ENCODE data around the gene MAF. TPM values are rescaled to one million over a fixed set of nuclear protein-coding genes. Genes with fewer than 3 reads are reported as not detected.

MAF gene
- total RNA-seq, 2 donors from 2014 or later, result 5.4 to 16.7 TPM

GRCh38 chr16:79593754-79594153 lies 6.8 kb downstream of the MAF start:
- H3K4me3 ChIP-seq, result no peak overlapping the region
- peaks cover 0 to 3% of the 10 kb centered on the region in 2 donors for H3K4me1 ChIP-seq
- H3K36me3 ChIP-seq, result no peaks in the 10 kb centered on the region
- H3K27ac ChIP-seq, result peak overlapping the region in 1 of 2 donors; percentile 52
- no peak for TF ChIP-seq CTCF (IDR thresholded peaks at IDR 0.05)
- peaks cover 0 to 7% of the 10 kb centered on the region in 2 donors for H3K27me3 ChIP-seq
- H3K9me3 ChIP-seq, result no peaks in the 10 kb centered on the region
- DNase-seq (ENCODE audit: low spot score), result peak; percentile 23

GRCh38 chr16:79593074-79593531 lies 7.4 kb downstream of the MAF start:
- peak overlapping the region; percentile 52 to 54 for H3K27ac ChIP-seq
- H3K27me3 ChIP-seq, result peaks cover 0 to 7% of the 10 kb centered on the region in 2 donors
- no peaks in the 10 kb centered on the region for H3K9me3 ChIP-seq
- no peaks in the 10 kb centered on the region for H3K36me3 ChIP-seq
- H3K4me3 ChIP-seq, result no peak overlapping the region
- H3K4me1 ChIP-seq, result no peaks in the 10 kb centered on the region
- no peak for TF ChIP-seq CTCF (IDR thresholded peaks at IDR 0.05)
- DNase-seq (ENCODE audit: low spot score), result peak; percentile 64

GRCh38 chr16:79592186-79592585 lies 8.4 kb downstream of the MAF start:
- H3K9me3 ChIP-seq, result no peaks in the 10 kb centered on the region
- H3K27me3 ChIP-seq, result peaks cover 0 to 7% of the 10 kb centered on the region in 2 donors
- H3K27ac ChIP-seq, result peak overlapping the region; percentile 52 to 54
- peak; percentile 36 for DNase-seq (ENCODE audit: low spot score)
- no peaks in the 10 kb centered on the region for H3K36me3 ChIP-seq
- no peak overlapping the region for H3K4me3 ChIP-seq
- no peaks in the 10 kb centered on the region for H3K4me1 ChIP-seq
- TF ChIP-seq CTCF (IDR thresholded peaks at IDR 0.05), result no peak

- DNase-seq (ENCODE audit: low spot score), result peak; percentile 57
- peak overlapping the region; percentile 20 to 50 for H3K27ac ChIP-seq
Observed at GRCh38 chr16:79589601-79590102, 10.9 kb downstream of the MAF start.

GRCh38 chr16:79587897-79588296 lies 12.6 kb downstream of the MAF start:
- no peak overlapping the region for H3K27ac ChIP-seq
- TF ChIP-seq CTCF (IDR thresholded peaks at IDR 0.05), result no peak
- peak; percentile 53 for DNase-seq (ENCODE audit: low spot score)
- no peak overlapping the region for H3K4me3 ChIP-seq
- no peaks in the 10 kb centered on the region for H3K36me3 ChIP-seq
- peaks cover 0 to 7% of the 10 kb centered on the region in 2 donors for H3K27me3 ChIP-seq
- H3K9me3 ChIP-seq, result no peaks in the 10 kb centered on the region
- H3K4me1 ChIP-seq, result no peaks in the 10 kb centered on the region

More at GRCh38 chr16:79589601-79590102, 10.9 kb downstream of the MAF start:
- Histone ChIP-seq H3K4me1 (no peaks in the 10 kb centered on the region), H3K27me3 (peaks cover 0 to 7% of the 10 kb centered on the region in 2 donors), H3K9me3 (no peaks in the 10 kb centered on the region), H3K4me3 (peak overlapping the region; percentile 27 to 57), H3K36me3 (no peaks in the 10 kb centered on the region)
- no peak for TF ChIP-seq CTCF (IDR thresholded peaks at IDR 0.05)

- no peaks in the 10 kb centered on the region for H3K4me1 ChIP-seq
Observed at GRCh38 chr16:79587296-79587695, 13.2 kb downstream of the MAF start.

More at GRCh38 chr16:79587296-79587695, 13.2 kb downstream of the MAF start:
- TF ChIP-seq CTCF (IDR thresholded peaks at IDR 0.05), result no peak
- H3K27me3 ChIP-seq, result peaks cover 0 to 7% of the 10 kb centered on the region in 2 donors
- H3K4me3 ChIP-seq, result no peak overlapping the region
- no peaks in the 10 kb centered on the region for H3K36me3 ChIP-seq
- no peak overlapping the region for H3K27ac ChIP-seq
- no peak for DNase-seq (ENCODE audit: low spot score)
- H3K9me3 ChIP-seq, result no peaks in the 10 kb centered on the region
